Panc1 (cell line): ENCODE results near the gene CDC16. TPM values are rescaled to one million over a fixed set of nuclear protein-coding genes. Genes with fewer than 3 reads are reported as not detected.
"Not testable (repeated sequence)": the region's sequence is repeated elsewhere in the genome, so short reads cannot be mapped to it uniquely, and the experiment has no call there.

Experiments used
- ATAC-seq: fragments of 200-7000 bp; cut with Tn5 transposase; 2 replicates; pipeline ENCODE4 v1.9.1; 2020; ENCODE audit warnings: mild to moderate bottlenecking, moderate library complexity
- BruUV-seq: library from RNA; stranded (reverse); fragments of 400-500 nt; replicated peaks from 2 replicates; lab custom pipeline; 2021; lab: Mats Ljungman, UMichigan
- CTCF ChIA-PET: fragments of 300-600 bp; sonication (Branson Sonifier 250); formaldehyde crosslinking; loops from one replicate; lab custom pipeline; 2022; ENCODE audit warnings: antibody characterized with exemption; lab: Charles Lee
- POLR2A ChIA-PET: fragments of 300-600 bp; sonication (Branson Sonifier 250); formaldehyde crosslinking; loops from one replicate; lab custom pipeline; 2022; ENCODE audit warnings: antibody characterized with exemption; lab: Charles Lee
- DNase-seq: peaks from one replicate; pipeline ENCODE4 v3.0.0-alpha.2; 2010; ENCODE audit warnings: low read depth, low spot score
- H3K27ac ChIP-seq: 2 replicates; pipeline ENCODE4 v1.5.1; 2011; ENCODE audit warnings: mild to moderate bottlenecking, low read length, inconsistent platforms
- H3K27me3 ChIP-seq: fragments of 200-500 bp; sonication (Bioruptor generic); 2 replicates; pipeline ENCODE4 v1.6.0; 2014; ENCODE audit warnings: low read length, inconsistent platforms; ENCODE audit not compliant: control insufficient read depth, insufficient read depth
- H3K36me3 ChIP-seq: fragments of 200-500 bp; sonication (Bioruptor generic); 2 replicates; pipeline ENCODE4 v1.5.1; 2014; ENCODE audit warnings: inconsistent platforms, mild to moderate bottlenecking, low read length, moderate library complexity; ENCODE audit not compliant: control insufficient read depth, insufficient read depth
- H3K4me1 ChIP-seq: 2 replicates; pipeline ENCODE4 v1.5.1; 2011; ENCODE audit warnings: inconsistent platforms, mild to moderate bottlenecking, low read length, moderate library complexity; ENCODE audit not compliant: control insufficient read depth, insufficient read depth
- H3K4me3 ChIP-seq, 2 experiments: 2 replicates each; pipeline ENCODE4 v1.5.1; 2011 to 2012; ENCODE audit warnings: low read depth in 2 of 2, low read length in 2 of 2, mild to moderate bottlenecking in 2 of 2, inconsistent platforms in 1 of 2, moderate library complexity in 1 of 2
- H3K9me3 ChIP-seq: fragments of 200-500 bp; sonication (Bioruptor generic); 2 replicates; pipeline ENCODE4 v1.5.1; 2014; ENCODE audit warnings: low read depth, mild to moderate bottlenecking, inconsistent platforms, low read length, moderate library complexity; ENCODE audit not compliant: control insufficient read depth, insufficient read depth
- CTCF ChIP-seq: fragments of 450-650 bp; IDR thresholded peaks from 2 replicates; pipeline ENCODE4 v1.5.1; 2017; ENCODE audit warnings: mild to moderate bottlenecking
- POLR2AphosphoS5 ChIP-seq: IDR thresholded peaks from 2 replicates; pipeline ENCODE4 v1.6.1; 2012; ENCODE audit warnings: mild to moderate bottlenecking, low read depth, low read length, moderate library complexity
- SIN3A ChIP-seq: IDR thresholded peaks from 2 replicates; pipeline ENCODE4 v1.6.1; 2012; ENCODE audit warnings: low read depth, mild to moderate bottlenecking, low read length, moderate library complexity, borderline replicate concordance; ENCODE audit not compliant: insufficient read depth
- TCF7L2 ChIP-seq: IDR thresholded peaks from 2 replicates; pipeline ENCODE4 v1.6.1; 2011; ENCODE audit warnings: mild to moderate bottlenecking, low read depth, low read length, inconsistent platforms
- in situ Hi-C: cut with HindIII; loops from 2 replicates; pipeline ENCODE4 v1.10.0; 2016; ENCODE audit warnings: low sequenced_read_pairs, low pct_unique_long_range_greater_than_20kb
- intact Hi-C: fragments of 100-400 bp; cut with micrococcal nuclease; formaldehyde crosslinking; loops from one replicate; pipeline ENCODE4 v1.10.0; 2022; ENCODE audit not compliant: unreplicated experiment
- total RNA-seq: library from RNA; stranded (reverse); gene quantifications from one replicate; pipeline ENCODE4 v1.2.1, GENCODE V29; 2021; ENCODE audit not compliant: unreplicated experiment
- TF ChIP-seq, protein P1 (sequence below), 2 experiments: IDR thresholded peaks; 2 replicates each; pipeline ENCODE4 v1.6.1; 2011 to 2012; ENCODE audit warnings: low read depth in 2 of 2, control low read depth in 1 of 2, low read length in 1 of 2, mild to moderate bottlenecking in 1 of 2, moderate library complexity in 1 of 2; ENCODE audit not compliant: insufficient read depth in 1 of 2

Gene CDC16
- total RNA-seq, 1 experiment from 2014 or later, result 51.8 TPM

DNA sequence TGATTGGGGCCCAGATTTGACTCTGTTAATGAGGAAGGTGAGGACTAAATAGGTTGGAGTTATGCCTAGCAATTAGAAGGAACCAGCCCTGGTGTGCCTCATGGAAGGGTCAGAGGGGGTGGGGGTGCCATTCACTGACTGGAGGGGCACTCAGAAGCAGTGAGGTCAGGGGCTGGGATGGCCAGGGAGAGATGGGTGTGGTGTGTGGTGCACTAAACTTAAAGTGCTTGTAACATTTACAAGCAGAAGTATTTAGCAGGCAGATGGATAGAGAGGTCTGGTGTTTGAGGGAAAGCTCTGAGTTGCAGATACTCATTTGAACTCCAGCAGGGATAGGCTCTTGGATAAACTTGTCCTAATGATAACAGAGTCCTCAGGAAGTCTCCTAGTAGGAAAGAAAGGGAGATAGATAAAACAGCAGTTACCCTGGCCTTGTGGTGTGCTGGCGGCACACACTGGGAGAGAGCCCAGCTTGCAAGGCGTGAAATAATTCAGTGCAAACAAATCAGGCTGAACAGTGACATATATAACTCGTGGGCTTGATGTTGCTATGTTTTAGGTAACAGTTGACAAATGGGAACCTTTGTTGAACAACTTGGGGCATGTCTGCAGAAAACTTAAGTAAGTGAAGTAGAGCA lies 26.8 kb downstream of the CDC16 start:
- no TSS peak for BruUV-seq
- in situ Hi-C loops, result no loop called here
- no peaks in the 10 kb centered on the region for H3K9me3 ChIP-seq
- H3K27me3 ChIP-seq, result no peaks in the 10 kb centered on the region
- TF ChIP-seq TCF7L2, result no peak
- TF ChIP-seq, protein P1, sequence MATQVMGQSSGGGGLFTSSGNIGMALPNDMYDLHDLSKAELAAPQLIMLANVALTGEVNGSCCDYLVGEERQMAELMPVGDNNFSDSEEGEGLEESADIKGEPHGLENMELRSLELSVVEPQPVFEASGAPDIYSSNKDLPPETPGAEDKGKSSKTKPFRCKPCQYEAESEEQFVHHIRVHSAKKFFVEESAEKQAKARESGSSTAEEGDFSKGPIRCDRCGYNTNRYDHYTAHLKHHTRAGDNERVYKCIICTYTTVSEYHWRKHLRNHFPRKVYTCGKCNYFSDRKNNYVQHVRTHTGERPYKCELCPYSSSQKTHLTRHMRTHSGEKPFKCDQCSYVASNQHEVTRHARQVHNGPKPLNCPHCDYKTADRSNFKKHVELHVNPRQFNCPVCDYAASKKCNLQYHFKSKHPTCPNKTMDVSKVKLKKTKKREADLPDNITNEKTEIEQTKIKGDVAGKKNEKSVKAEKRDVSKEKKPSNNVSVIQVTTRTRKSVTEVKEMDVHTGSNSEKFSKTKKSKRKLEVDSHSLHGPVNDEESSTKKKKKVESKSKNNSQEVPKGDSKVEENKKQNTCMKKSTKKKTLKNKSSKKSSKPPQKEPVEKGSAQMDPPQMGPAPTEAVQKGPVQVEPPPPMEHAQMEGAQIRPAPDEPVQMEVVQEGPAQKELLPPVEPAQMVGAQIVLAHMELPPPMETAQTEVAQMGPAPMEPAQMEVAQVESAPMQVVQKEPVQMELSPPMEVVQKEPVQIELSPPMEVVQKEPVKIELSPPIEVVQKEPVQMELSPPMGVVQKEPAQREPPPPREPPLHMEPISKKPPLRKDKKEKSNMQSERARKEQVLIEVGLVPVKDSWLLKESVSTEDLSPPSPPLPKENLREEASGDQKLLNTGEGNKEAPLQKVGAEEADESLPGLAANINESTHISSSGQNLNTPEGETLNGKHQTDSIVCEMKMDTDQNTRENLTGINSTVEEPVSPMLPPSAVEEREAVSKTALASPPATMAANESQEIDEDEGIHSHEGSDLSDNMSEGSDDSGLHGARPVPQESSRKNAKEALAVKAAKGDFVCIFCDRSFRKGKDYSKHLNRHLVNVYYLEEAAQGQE (IDR thresholded peaks at IDR 0.05; ENCODE audit: insufficient read depth in 1 of 2, low read depth in 2 of 2, low read length in 1 of 2), result no peak
- TF ChIP-seq SIN3A, result no peak
- TF ChIP-seq CTCF, result no peak
- TF ChIP-seq POLR2AphosphoS5, result no peak
- ATAC-seq, result no peak
- intact Hi-C loops, result no loop called here
- DNase-seq, result no peak
- CTCF ChIA-PET, result no interaction called here
- peaks cover 28% of the 10 kb centered on the region for H3K36me3 ChIP-seq
- POLR2A ChIA-PET, result no interaction called here
- H3K4me3 ChIP-seq, result no peak overlapping the region
- H3K4me1 ChIP-seq, result no peaks in the 10 kb centered on the region
- H3K27ac ChIP-seq, result no peak overlapping the region

DNA sequence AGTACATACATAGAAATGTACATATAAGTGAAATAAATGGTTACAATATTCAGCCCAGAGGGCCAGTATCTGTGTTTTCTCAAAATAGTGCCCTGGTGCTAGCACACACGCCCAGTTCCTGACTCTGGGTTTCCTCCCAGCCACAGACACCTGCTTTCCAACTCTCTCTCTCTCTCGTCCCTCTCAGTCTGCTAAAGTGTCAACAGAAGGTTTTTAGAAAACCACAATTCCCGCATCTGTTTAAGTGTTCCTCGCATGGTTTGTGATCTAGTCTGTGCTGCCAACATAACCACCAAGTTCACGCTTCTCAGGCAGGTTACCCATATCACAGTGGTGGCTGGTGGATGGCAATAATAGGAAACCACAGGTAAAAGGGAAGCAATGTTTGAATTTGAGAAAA lies 28.9 kb downstream of the CDC16 start:
- no peaks in the 10 kb centered on the region for H3K27me3 ChIP-seq
- ChIA-PET POLR2A (no interaction called here), CTCF (no interaction called here)
- no TSS peak for BruUV-seq
- H3K36me3 ChIP-seq, result peaks cover 20% of the 10 kb centered on the region
- no peak overlapping the region for H3K27ac ChIP-seq
- intact Hi-C loops (no loop called here), in situ Hi-C loops (no loop called here)
- DNase-seq, result no peak
- TF ChIP-seq, protein P1 (IDR thresholded peaks at IDR 0.05; ENCODE audit: insufficient read depth in 1 of 2, low read depth in 2 of 2, low read length in 1 of 2), result no peak
- TF ChIP-seq TCF7L2 (no peak), CTCF (no peak), SIN3A (no peak), POLR2AphosphoS5 (no peak)
- no peaks in the 10 kb centered on the region for H3K9me3 ChIP-seq
- no peak for ATAC-seq
- no peaks in the 10 kb centered on the region for H3K4me1 ChIP-seq
- H3K4me3 ChIP-seq, result no peak overlapping the region

- in situ Hi-C loops, DNase-seq, H3K27ac ChIP-seq, BruUV-seq, POLR2A ChIA-PET, intact Hi-C loops, CTCF ChIA-PET, H3K4me3 ChIP-seq, H3K27me3 ChIP-seq, H3K9me3 ChIP-seq, H3K4me1 ChIP-seq, ATAC-seq: not testable (repeated sequence)
- H3K36me3 ChIP-seq, result peaks cover 20% of the 10 kb centered on the region
These were observed 29.6 kb downstream of the CDC16 start for GRCh38 chr13:114264313-114264712.
